Activated CD8-positive, alpha-beta T cell treated with anti-CD3 and anti-CD28 coated beads for 36 hours (primary cell): ENCODE results near the gene MTERF2. TPM values are rescaled to one million over a fixed set of nuclear protein-coding genes. Genes with fewer than 3 reads are reported as not detected.

Experiments
- ATAC-seq: fragments of 200-7000 bp; cut with Tn5 transposase; one replicate; pipeline ENCODE4 v1.10.0; 2021; ENCODE audit warnings: mild to moderate bottlenecking, moderate library complexity
- CTCF ChIA-PET: fragments of 350-600 bp; sonication (Branson Sonifier 250); formaldehyde crosslinking; loops from one replicate; lab custom pipeline; 2021; ENCODE audit warnings: antibody characterized with exemption; lab: Charles Lee
- POLR2A ChIA-PET: fragments of 350-600 bp; sonication (Branson Sonifier 250); formaldehyde crosslinking; loops from one replicate; lab custom pipeline; 2021; ENCODE audit warnings: antibody characterized with exemption; lab: Charles Lee
- DNase-seq: peaks from one replicate; pipeline ENCODE4 v3.0.0-alpha.2; 2020
- H3K27ac Mint-ChIP-seq: one replicate; pipeline ENCODE4 v1.8.0; 2021; ENCODE audit warnings: mild to moderate bottlenecking, mixed read lengths
- H3K27me3 Mint-ChIP-seq: one replicate; pipeline ENCODE4 v1.8.0; 2021; ENCODE audit warnings: mixed read lengths
- H3K36me3 Mint-ChIP-seq: one replicate; pipeline ENCODE4 v1.8.0; 2021; ENCODE audit warnings: low read depth, mixed read lengths
- H3K4me1 Mint-ChIP-seq: one replicate; pipeline ENCODE4 v1.8.0; 2021; ENCODE audit warnings: low read depth, mixed read lengths
- H3K4me3 Mint-ChIP-seq: one replicate; pipeline ENCODE4 v1.8.0; 2021; ENCODE audit warnings: mild to moderate bottlenecking, moderate library complexity, mixed read lengths
- H3K9me3 Mint-ChIP-seq: one replicate; pipeline ENCODE4 v1.8.0; 2021; ENCODE audit warnings: mixed read lengths
- intact Hi-C: fragments of 100-400 bp; cut with micrococcal nuclease; formaldehyde crosslinking; loops from one replicate; pipeline ENCODE4 v1.10.0; 2022
- total RNA-seq, 2 experiments: library from RNA; stranded (reverse); gene quantifications; one replicate each; pipeline ENCODE4 v1.2.3, GENCODE V29; 2021
- TF ChIP-seq, protein P1 (sequence below): fragments of 200-600 bp; IDR thresholded peaks from one replicate; pipeline ENCODE4 v1.8.0; 2022; ENCODE audit warnings: antibody characterized with exemption, mild to moderate bottlenecking

The MTERF2 gene
- total RNA-seq, 2 experiments from 2014 or later = 4.8 to 5.9 TPM

DNA sequence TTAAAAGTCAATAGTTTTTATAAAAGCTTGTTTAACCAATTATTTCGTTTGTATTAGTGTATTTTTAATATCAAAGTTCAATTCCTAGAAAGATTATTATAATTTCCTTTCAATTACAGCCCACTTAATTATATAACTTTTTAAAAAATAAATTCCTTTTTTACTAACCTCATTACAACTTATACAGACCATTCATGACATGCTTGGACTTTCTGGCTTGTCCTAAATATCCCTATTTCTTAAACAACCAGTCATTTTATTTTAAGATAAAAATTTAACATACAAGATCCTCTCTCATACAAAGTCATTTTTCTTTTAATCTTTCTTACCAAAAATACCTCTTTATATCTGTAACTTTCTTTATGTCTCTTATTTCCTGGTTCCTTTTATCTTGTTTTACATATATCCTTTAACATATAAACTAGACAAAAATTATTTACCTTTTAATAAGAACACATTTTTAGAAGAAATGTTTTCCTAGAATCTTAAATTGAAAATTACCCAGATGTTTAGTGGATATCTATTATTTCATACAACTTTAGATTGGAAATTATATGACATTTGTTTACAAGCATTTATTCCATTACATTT lies 41.6 kb downstream of the MTERF2 start:
- H3K4me1 Mint-ChIP-seq = no peaks in the 10 kb centered on the region
- ChIA-PET CTCF (interaction anchor here (1.0 to 1.4 kb wide), 2 partner anchors 26 to 159 kb away, joined by 3 read pairs; no protein-coding TSS in a partner anchor), POLR2A (interaction anchor here (0.7 kb wide), 1 partner anchor 28 kb away, joined by 3 read pairs; no protein-coding TSS in a partner anchor)
- H3K4me3 Mint-ChIP-seq = no peak overlapping the region
- no peaks in the 10 kb centered on the region for H3K27me3 Mint-ChIP-seq
- H3K9me3 Mint-ChIP-seq = peaks cover 25% of the 10 kb centered on the region
- TF ChIP-seq, protein P1, sequence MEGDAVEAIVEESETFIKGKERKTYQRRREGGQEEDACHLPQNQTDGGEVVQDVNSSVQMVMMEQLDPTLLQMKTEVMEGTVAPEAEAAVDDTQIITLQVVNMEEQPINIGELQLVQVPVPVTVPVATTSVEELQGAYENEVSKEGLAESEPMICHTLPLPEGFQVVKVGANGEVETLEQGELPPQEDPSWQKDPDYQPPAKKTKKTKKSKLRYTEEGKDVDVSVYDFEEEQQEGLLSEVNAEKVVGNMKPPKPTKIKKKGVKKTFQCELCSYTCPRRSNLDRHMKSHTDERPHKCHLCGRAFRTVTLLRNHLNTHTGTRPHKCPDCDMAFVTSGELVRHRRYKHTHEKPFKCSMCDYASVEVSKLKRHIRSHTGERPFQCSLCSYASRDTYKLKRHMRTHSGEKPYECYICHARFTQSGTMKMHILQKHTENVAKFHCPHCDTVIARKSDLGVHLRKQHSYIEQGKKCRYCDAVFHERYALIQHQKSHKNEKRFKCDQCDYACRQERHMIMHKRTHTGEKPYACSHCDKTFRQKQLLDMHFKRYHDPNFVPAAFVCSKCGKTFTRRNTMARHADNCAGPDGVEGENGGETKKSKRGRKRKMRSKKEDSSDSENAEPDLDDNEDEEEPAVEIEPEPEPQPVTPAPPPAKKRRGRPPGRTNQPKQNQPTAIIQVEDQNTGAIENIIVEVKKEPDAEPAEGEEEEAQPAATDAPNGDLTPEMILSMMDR = no peak
- intact Hi-C loops = no loop called here
- ATAC-seq = no peak
- H3K27ac Mint-ChIP-seq = no peak overlapping the region
- no peak for DNase-seq
- H3K36me3 Mint-ChIP-seq = peaks cover 3% of the 10 kb centered on the region

DNA sequence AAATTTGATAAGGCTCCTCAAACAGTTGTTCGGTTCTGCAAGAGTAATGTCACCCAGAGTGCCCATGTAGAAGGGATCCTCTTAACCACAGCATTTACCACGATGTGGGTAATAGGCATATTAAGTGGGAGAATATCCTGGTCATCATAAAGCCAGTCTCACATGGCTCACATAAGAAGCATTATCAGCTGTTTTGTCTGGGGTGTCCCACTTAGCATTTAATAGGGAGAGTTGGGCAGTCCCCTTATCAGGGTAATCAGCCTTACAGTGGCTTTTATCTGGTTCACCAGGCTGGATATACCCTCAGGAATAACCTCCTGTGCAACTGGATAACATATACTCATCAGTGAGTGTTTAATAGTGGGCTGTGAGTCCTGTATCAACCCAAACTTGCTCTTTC lies 44.2 kb downstream of the MTERF2 start:
- TF ChIP-seq, protein P1 = no peak
- DNase-seq (no peak), ATAC-seq (no peak)
- H3K36me3 Mint-ChIP-seq = no peaks in the 10 kb centered on the region
- CTCF ChIA-PET = interaction anchor here (1.2 kb wide), 1 partner anchor 11 kb away, joined by 3 read pairs; no protein-coding TSS in a partner anchor
- no peaks in the 10 kb centered on the region for H3K4me1 Mint-ChIP-seq
- intact Hi-C loops = no loop called here
- no peak overlapping the region for H3K4me3 Mint-ChIP-seq
- POLR2A ChIA-PET = interaction anchor here (0.6 kb wide), 2 partner anchors 77 to 313 kb away, joined by 3 to 6 read pairs; no protein-coding TSS in a partner anchor
- peaks cover 6% of the 10 kb centered on the region for H3K9me3 Mint-ChIP-seq
- H3K27ac Mint-ChIP-seq = no peak overlapping the region
- no peaks in the 10 kb centered on the region for H3K27me3 Mint-ChIP-seq

DNA sequence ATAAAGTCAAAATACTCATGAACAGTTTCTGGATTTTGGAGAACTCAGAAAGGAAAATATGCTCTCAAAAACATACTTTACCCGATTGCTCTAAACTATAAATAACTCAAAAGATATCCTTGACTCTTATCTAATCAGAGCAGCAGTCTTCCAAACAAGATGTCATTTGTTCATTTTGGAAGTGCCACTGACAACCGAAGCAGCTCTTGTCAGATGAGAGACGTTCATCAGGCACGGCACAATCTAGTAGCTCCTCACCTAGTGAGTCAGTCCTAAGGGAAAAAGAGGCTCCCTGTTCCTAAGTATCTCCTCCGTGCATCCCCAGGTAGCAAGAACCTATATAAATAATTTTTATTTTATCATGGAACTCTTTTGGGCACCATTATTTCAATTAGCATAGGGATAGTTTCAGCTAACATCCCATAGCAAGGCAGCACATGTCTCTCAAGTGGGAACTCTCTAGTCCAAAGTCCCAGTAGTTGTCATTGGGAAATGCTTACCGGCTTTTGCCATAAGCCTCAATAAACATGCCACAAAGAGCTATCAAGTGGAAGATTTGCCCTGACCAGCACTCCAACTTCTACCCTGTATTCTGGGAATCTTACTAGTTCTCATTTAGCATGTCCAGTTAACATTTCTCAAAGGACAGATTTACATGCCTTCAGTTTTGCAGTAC lies 45.3 kb downstream of the MTERF2 start:
- Mint-ChIP-seq H3K4me3 (no peak overlapping the region), H3K27ac (no peak overlapping the region), H3K9me3 (peaks cover 2% of the 10 kb centered on the region), H3K4me1 (no peaks in the 10 kb centered on the region), H3K27me3 (no peaks in the 10 kb centered on the region), H3K36me3 (no peaks in the 10 kb centered on the region)
- ATAC-seq (no peak), DNase-seq (no peak)
- TF ChIP-seq, protein P1 = no peak
- CTCF ChIA-PET = interaction anchor here (0.6 to 1.3 kb wide), 6 partner anchors 9 to 189 kb away, joined by 3 to 5 read pairs (median 3); no protein-coding TSS in a partner anchor
- intact Hi-C loops = no loop called here
- POLR2A ChIA-PET = no interaction called here

DNA sequence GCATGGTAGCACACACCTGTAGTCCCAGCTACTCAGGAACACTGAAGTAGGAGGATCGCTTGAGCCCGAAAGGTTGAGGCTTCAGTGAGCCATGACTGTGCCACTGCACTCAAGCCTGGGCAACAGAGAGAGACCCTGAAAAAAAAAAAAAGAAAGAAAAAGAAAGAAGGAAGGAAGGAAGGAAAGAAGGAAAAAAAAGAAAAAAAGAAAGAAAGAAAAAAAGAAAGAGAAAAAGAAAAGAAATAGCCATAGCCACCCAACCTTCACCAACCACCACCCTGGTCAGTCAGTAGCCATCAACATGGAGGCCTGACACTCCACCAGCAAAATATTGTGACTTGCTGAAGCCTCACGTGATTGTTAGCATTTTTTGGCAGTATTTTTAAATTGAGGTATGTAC lies 52.7 kb downstream of the MTERF2 start:
- DNase-seq = no peak
- CTCF ChIA-PET = no interaction called here
- H3K9me3 Mint-ChIP-seq = no peaks in the 10 kb centered on the region
- peaks cover 16% of the 10 kb centered on the region for H3K27me3 Mint-ChIP-seq
- no peaks in the 10 kb centered on the region for H3K36me3 Mint-ChIP-seq
- no peak overlapping the region for H3K27ac Mint-ChIP-seq
- ATAC-seq = no peak
- intact Hi-C loops = no loop called here
- no peaks in the 10 kb centered on the region for H3K4me1 Mint-ChIP-seq
- TF ChIP-seq, protein P1 = no peak
- POLR2A ChIA-PET = no interaction called here
- H3K4me3 Mint-ChIP-seq = no peak overlapping the region

Other genes with a start within 250 kb of the MTERF2 start
- gene RIC8B, start 212.5 kb downstream of the MTERF2 start, total RNA-seq = 10 to 100 TPM; 10.4 to 11.0 TPM
- gene TMEM263, start 31.2 kb downstream of the MTERF2 start, total RNA-seq = 10 to 100 TPM; 43.5 to 46.5 TPM
- 10 to 100 TPM; 26.6 to 27.8 TPM for gene CRY1, start 106.4 kb upstream of the MTERF2 start, total RNA-seq